ENCODE measurements around the gene DKKL1.

Gene DKKL1

DNA sequence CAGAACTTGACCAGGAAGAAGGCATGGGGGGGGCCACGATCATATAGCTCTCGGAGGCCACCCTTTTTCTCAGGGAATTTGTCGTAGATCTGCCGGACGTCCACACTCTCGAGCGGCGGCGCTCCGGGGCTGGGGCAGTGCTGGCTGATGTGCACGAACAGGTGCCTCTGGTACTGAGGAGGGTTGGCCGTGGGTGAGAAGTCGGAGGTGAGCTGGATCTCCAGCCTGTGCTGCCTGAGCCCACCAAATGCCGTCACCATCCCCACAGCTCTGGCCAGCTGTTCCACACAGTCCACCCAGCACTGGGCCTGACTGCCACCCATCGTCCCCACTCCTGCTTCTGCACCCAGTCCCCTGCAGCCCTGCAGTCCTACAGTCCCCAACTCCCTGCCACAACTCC, 16.5 kb upstream of the DKKL1 start:
- Histone ChIP-seq H3K4me3 (ENCODE audit: insufficient read depth, low read depth, low read length) (no peak overlapping the region), H3K36me3 (ENCODE audit: control insufficient read depth, insufficient read depth, low read length) (peaks cover 79% of the 10 kb centered on the region), H3K4me1 (ENCODE audit: control insufficient read depth, insufficient read depth, low read length) (peaks cover 6% of the 10 kb centered on the region), H3K27ac (ENCODE audit: insufficient read depth, low read depth, low read length, poor library complexity, severe bottlenecking) (no peak overlapping the region), H3K27me3 (ENCODE audit: control insufficient read depth, insufficient read depth, low read length, poor library complexity, severe bottlenecking) (no peaks in the 10 kb centered on the region), H3K9me3 (ENCODE audit: control insufficient read depth, low read length) (no peaks in the 10 kb centered on the region)
- 95 to 97% methylated on average over 15 of the region's 15 CpGs for WGBS, 2 experiments

DNA sequence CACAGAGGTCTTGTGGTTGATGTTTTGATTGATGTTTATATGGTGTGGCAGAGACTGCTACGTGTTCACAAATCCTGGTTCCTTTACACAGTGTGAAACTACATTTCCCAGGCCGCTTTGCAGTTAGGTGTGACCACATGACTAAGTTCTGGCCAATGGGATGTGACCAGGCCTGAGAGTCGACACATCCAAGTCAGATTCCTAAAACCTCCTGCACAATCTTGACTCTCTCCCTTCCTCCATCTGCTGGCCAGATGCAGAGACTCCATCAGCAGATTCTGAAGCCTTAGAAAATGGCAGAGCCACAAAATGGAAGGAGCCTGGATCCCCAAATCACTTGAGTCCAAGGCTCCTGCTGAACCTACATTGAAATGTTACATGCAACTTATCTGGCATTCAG, 15.8 kb upstream of the DKKL1 start:
- Histone ChIP-seq H3K27me3 (ENCODE audit: control insufficient read depth, insufficient read depth, low read length, poor library complexity, severe bottlenecking) (no peaks in the 10 kb centered on the region), H3K4me3 (ENCODE audit: insufficient read depth, low read depth, low read length) (no peak overlapping the region), H3K9me3 (ENCODE audit: control insufficient read depth, low read length) (no peaks in the 10 kb centered on the region), H3K27ac (ENCODE audit: insufficient read depth, low read depth, low read length, poor library complexity, severe bottlenecking) (no peak overlapping the region), H3K4me1 (ENCODE audit: control insufficient read depth, insufficient read depth, low read length) (peaks cover 6% of the 10 kb centered on the region), H3K36me3 (ENCODE audit: control insufficient read depth, insufficient read depth, low read length) (peaks cover 77% of the 10 kb centered on the region)
- 87 to 91% methylated on average over 3 of the region's 3 CpGs for WGBS, 2 experiments

DNA sequence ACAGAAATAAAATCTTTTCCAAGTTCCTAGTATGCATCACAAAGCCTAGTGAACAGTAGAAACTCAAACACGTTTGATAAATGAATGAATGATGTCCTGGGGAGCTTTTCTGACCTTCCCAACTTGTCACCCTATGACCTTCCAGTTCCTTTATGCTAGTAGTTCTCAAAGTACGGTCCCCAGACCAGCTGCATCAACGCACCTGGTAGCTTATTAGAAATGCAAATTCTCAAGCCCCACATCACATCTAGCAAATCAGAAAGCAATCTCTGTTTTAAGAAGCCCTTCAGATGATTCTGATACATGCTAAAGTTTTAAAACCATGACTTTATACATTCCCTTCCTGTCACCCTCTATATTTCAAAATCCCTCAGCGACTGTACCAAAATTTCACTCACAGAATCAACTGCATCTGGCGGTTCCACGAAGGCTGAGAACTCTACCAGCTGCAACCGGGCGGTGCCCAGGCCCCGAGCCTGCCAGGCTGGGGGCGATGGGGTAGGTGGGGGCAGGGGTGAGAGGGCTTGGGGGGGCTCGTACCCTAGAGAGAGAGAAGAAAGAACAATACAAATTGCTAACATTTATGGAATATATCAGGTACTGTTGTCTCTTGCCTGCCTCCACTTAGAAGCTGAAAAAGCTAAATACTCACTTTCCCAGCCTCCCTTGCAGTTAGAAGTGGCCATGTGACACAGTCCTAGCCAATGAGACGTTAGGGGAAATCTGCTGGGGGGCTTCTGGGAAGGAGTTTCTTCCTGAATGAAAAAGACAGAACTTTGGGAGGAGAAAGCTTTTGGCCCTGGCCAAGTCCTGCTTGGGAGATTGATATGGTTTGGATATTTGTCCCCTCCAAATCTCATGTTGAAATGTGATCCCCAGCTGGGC, 15.1 kb upstream of the DKKL1 start:
- Histone ChIP-seq H3K27ac (ENCODE audit: insufficient read depth, low read depth, low read length, poor library complexity, severe bottlenecking) (no peak overlapping the region), H3K36me3 (ENCODE audit: control insufficient read depth, insufficient read depth, low read length) (peaks cover 72% of the 10 kb centered on the region), H3K27me3 (ENCODE audit: control insufficient read depth, insufficient read depth, low read length, poor library complexity, severe bottlenecking) (no peaks in the 10 kb centered on the region), H3K9me3 (ENCODE audit: control insufficient read depth, low read length) (no peaks in the 10 kb centered on the region), H3K4me1 (ENCODE audit: control insufficient read depth, insufficient read depth, low read length) (peaks cover 6% of the 10 kb centered on the region), H3K4me3 (ENCODE audit: insufficient read depth, low read depth, low read length) (no peak overlapping the region)
- WGBS, 2 experiments, result 94 to 97% methylated on average over 11 of the region's 12 CpGs

DNA sequence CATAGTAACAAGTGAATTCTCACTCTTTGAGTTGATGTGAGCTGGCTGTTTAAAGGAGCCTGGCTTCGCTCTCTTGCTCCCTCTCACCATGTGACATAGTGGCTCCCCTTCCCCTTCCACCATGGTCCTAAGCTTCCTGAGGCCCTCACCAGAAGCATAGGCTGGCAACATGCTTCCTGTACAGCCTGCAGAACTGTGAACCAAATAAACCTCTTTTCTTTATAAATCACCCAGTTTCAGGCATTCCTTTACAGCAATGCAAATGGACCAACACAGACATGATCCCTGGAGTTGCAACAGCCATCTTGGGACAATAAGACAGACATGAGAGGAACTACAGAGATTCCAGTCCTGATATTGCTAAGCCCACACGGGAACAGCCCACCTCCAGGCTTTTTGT, 14.1 kb upstream of the DKKL1 start:
- peaks cover 6% of the 10 kb centered on the region for H3K4me1 ChIP-seq (ENCODE audit: control insufficient read depth, insufficient read depth, low read length)
- no peak overlapping the region for H3K4me3 ChIP-seq (ENCODE audit: insufficient read depth, low read depth, low read length)
- no peak overlapping the region for H3K27ac ChIP-seq (ENCODE audit: insufficient read depth, low read depth, low read length, poor library complexity, severe bottlenecking)
- WGBS, 2 experiments, result 93 to 99% methylated on average over 2 of the region's 2 CpGs
- peaks cover 70% of the 10 kb centered on the region for H3K36me3 ChIP-seq (ENCODE audit: control insufficient read depth, insufficient read depth, low read length)
- H3K9me3 ChIP-seq (ENCODE audit: control insufficient read depth, low read length), result no peaks in the 10 kb centered on the region
- H3K27me3 ChIP-seq (ENCODE audit: control insufficient read depth, insufficient read depth, low read length, poor library complexity, severe bottlenecking), result no peaks in the 10 kb centered on the region

DNA sequence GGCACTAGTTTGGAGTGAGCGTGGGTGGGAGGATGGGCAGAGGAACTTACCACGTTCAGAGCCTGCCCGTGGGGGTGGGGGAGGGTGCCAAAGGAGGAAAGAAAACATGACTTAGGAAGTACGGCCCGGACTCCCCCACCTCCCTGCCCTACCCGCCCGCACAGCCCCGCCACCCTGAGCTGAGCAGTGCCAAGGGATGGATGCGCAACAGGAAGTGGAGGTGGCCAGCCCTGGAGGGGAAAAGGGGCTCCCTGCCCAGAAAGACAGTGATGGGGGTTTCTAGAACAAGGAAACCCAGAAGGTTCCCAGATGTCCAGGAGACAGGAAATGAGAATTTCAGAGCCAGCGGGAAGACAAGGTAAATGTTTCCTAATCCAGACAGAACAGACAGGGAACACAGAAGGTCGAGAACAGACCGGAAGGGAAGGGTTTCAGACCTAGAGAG, 7.7 kb upstream of the DKKL1 start:
- no peak overlapping the region for H3K4me3 ChIP-seq (ENCODE audit: insufficient read depth, low read depth, low read length)
- no peaks in the 10 kb centered on the region for H3K9me3 ChIP-seq (ENCODE audit: control insufficient read depth, low read length)
- WGBS, 2 experiments, result 88 to 91% methylated on average over 12 of the region's 12 CpGs
- peaks cover 70% of the 10 kb centered on the region for H3K36me3 ChIP-seq (ENCODE audit: control insufficient read depth, insufficient read depth, low read length)
- H3K27me3 ChIP-seq (ENCODE audit: control insufficient read depth, insufficient read depth, low read length, poor library complexity, severe bottlenecking), result no peaks in the 10 kb centered on the region
- no peak overlapping the region for H3K27ac ChIP-seq (ENCODE audit: insufficient read depth, low read depth, low read length, poor library complexity, severe bottlenecking)
- H3K4me1 ChIP-seq (ENCODE audit: control insufficient read depth, insufficient read depth, low read length), result peaks cover 26% of the 10 kb centered on the region

DNA sequence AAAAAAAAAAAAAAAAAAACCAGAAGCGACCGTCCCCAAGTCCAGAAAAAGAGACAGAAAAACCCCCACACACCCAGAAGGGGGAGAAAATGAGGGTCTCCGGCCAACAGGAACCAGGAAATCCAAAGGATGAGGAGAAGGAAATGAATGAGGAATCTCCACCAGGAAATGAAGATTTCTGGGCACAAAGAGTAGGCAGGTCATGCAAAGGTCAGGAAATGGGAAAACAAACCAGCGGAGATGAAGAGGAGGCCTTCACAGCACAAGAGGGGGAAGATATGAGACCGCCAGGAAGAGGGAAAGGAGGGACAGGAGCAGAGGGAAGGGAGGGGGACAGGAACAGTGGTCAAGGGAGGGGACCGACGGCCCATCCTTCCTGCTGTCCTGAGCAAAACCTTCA, 7.3 kb upstream of the DKKL1 start:
- WGBS, 2 experiments, result 86 to 91% methylated on average over 5 of the region's 7 CpGs
- Histone ChIP-seq H3K27me3 (ENCODE audit: control insufficient read depth, insufficient read depth, low read length, poor library complexity, severe bottlenecking) (no peaks in the 10 kb centered on the region), H3K27ac (ENCODE audit: insufficient read depth, low read depth, low read length, poor library complexity, severe bottlenecking) (no peak overlapping the region), H3K4me3 (ENCODE audit: insufficient read depth, low read depth, low read length) (no peak overlapping the region), H3K9me3 (ENCODE audit: control insufficient read depth, low read length) (no peaks in the 10 kb centered on the region), H3K36me3 (ENCODE audit: control insufficient read depth, insufficient read depth, low read length) (peaks cover 66% of the 10 kb centered on the region), H3K4me1 (ENCODE audit: control insufficient read depth, insufficient read depth, low read length) (peaks cover 26% of the 10 kb centered on the region)

DNA sequence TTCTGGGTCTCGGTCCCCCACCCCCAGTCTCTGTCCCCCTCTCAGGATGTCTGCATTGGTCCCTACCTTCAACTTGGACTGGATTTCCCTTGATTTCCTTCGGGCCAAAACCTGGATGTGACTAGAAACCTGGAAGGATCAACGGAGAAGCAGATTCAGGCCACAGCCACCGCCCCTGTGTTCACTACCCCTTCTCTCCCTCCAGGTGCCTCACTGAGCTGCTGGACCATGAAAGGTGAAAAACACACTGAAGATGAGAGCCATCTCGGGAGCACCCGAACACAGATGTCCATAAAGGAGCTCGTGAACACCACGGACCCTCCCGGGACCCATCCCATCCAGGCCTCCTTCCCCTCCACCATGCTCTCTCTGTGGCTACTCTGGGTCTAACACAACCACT, 6.5 kb upstream of the DKKL1 start:
- no peak overlapping the region for H3K27ac ChIP-seq (ENCODE audit: insufficient read depth, low read depth, low read length, poor library complexity, severe bottlenecking)
- 93 to 95% methylated on average over 9 of the region's 9 CpGs for WGBS, 2 experiments
- H3K4me1 ChIP-seq (ENCODE audit: control insufficient read depth, insufficient read depth, low read length), result peaks cover 26% of the 10 kb centered on the region
- H3K27me3 ChIP-seq (ENCODE audit: control insufficient read depth, insufficient read depth, low read length, poor library complexity, severe bottlenecking), result no peaks in the 10 kb centered on the region
- peaks cover 62% of the 10 kb centered on the region for H3K36me3 ChIP-seq (ENCODE audit: control insufficient read depth, insufficient read depth, low read length)
- H3K4me3 ChIP-seq (ENCODE audit: insufficient read depth, low read depth, low read length), result no peak overlapping the region
- no peaks in the 10 kb centered on the region for H3K9me3 ChIP-seq (ENCODE audit: control insufficient read depth, low read length)

DNA sequence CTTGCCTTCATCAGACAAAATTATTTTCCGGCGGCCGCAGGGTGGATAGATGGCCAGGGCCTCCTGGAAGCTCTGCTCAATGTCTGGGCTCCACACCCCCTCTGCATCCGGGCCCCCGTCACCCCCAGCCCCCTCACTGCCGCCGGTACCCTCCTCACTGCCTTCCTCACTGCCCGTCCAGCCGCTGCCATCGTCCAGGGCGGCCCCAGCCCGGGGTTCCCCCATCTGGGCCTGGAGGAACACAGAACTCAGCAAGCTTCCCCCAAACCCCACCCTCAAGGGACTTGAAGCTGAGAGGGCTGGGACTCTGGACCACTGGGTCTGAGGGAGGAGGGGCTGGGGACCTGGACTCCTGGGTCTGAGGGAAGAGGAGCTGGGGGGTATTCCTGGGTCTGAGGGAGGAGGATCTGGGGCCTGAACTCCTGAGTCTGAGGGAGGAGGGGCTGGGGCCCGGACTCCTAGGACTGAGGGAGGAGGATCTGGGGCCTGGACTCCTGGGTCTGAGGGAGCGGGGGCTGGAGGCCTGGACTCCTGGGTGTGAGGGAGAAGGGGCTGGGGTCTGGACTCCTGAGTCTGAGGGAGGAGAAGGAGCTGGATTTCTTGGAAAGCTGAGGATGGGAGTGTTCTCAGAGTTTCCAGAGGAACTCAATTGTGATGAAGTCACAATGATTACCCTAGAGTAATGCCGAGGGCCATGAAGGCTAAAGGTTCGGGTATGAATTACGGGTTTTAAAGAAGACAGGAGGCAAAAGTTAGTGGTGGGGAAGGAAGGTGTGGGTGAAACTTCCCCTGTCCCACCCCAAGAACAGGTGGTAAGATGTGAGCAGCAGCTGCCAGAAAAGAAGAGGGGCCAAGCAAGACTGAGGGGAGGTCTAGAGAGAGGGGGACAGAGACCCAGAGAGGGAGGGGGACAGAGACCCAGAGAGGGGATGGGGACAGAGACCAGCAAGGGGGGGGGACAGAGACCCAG, 3.5 kb upstream of the DKKL1 start:
- peaks cover 30% of the 10 kb centered on the region for H3K4me1 ChIP-seq (ENCODE audit: control insufficient read depth, insufficient read depth, low read length)
- H3K36me3 ChIP-seq (ENCODE audit: control insufficient read depth, insufficient read depth, low read length), result peaks cover 44% of the 10 kb centered on the region
- H3K27ac ChIP-seq (ENCODE audit: insufficient read depth, low read depth, low read length, poor library complexity, severe bottlenecking), result no peak overlapping the region
- H3K9me3 ChIP-seq (ENCODE audit: control insufficient read depth, low read length), result no peaks in the 10 kb centered on the region
- H3K27me3 ChIP-seq (ENCODE audit: control insufficient read depth, insufficient read depth, low read length, poor library complexity, severe bottlenecking), result no peaks in the 10 kb centered on the region
- H3K4me3 ChIP-seq (ENCODE audit: insufficient read depth, low read depth, low read length), result peak overlapping the region; percentile 99
- 92% methylated on average over 17 of the region's 17 CpGs for WGBS, 2 experiments

DNA sequence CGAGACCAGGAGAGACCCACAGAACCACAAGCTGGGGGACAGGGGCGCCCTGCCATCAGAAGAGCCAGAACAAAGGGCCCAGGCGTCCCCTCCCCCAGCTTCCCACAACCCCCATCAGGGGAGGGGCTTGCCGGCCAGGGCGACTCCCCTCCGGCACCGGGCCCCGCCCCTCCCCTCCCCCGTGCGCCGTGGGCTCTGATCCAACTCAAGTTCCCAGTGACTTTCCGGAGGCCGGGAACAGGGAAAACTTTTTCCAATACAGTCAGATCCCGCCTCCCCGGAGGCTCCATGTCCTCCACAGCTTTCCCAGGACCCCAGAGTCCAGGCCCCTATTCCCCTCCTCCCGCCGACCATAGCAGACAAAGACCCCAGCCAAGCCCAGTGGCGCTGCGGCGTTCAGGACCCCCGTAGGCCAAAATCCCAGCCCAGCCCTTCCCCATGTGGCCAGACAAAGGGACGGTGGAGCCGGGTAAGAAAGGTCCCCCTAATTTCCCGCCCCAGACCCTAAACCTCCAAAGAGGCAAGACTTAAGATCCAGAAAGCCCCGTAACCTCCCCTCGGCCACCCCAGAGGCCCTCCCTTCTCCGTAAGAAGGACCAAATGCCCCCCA, 2.1 kb upstream of the DKKL1 start:
- Histone ChIP-seq H3K4me3 (ENCODE audit: insufficient read depth, low read depth, low read length) (peak overlapping the region; percentile 99), H3K27me3 (ENCODE audit: control insufficient read depth, insufficient read depth, low read length, poor library complexity, severe bottlenecking) (no peaks in the 10 kb centered on the region), H3K36me3 (ENCODE audit: control insufficient read depth, insufficient read depth, low read length) (peaks cover 31% of the 10 kb centered on the region), H3K9me3 (ENCODE audit: control insufficient read depth, low read length) (no peaks in the 10 kb centered on the region), H3K4me1 (ENCODE audit: control insufficient read depth, insufficient read depth, low read length) (peaks cover 30% of the 10 kb centered on the region), H3K27ac (ENCODE audit: insufficient read depth, low read depth, low read length, poor library complexity, severe bottlenecking) (peak overlapping the region; percentile 98)
- 0% methylated on average over 27 of the region's 27 CpGs for WGBS, 2 experiments
